Brain microvascular endothelial cell (primary cell): ENCODE data around the gene DOCK4.

Source experiments
- DNase-seq: peaks from one replicate; pipeline ENCODE4 v3.0.0-alpha.2; 2020
- H3K27ac ChIP-seq: fragments of 250-450 bp; sonication (Bioruptor Pico); 2 replicates; pipeline ENCODE4 v1.5.1; 2020; ENCODE audit warnings: mild to moderate bottlenecking, moderate library complexity
- H3K27me3 ChIP-seq: fragments of 250-450 bp; sonication (Bioruptor Pico); replicated peaks from 2 replicates; pipeline ENCODE4 v1.5.1; 2020; ENCODE audit warnings: mild to moderate bottlenecking
- H3K36me3 ChIP-seq: fragments of 250-450 bp; sonication (Bioruptor Pico); replicated peaks from 2 replicates; pipeline ENCODE4 v1.5.1; 2020; ENCODE audit warnings: mild to moderate bottlenecking
- H3K4me3 ChIP-seq: 2 replicates; pipeline ENCODE4 v1.5.1; 2011; ENCODE audit warnings: low read depth, mild to moderate bottlenecking, control low read depth, low read length, moderate library complexity
- CTCF ChIP-seq: IDR thresholded peaks from 2 replicates; pipeline ENCODE4 v1.5.1; 2011; ENCODE audit warnings: low read depth, mild to moderate bottlenecking, moderate library complexity, low read length, control low read depth, inconsistent platforms; ENCODE audit errors: missing control alignments
- in situ Hi-C: cut with HindIII; loops from 2 replicates; pipeline ENCODE4 v1.10.0; 2017; ENCODE audit warnings: low sequenced_read_pairs, low pct_ligation_motif_present

The DOCK4 gene

GRCh38 chr7:112186300-112186699 is 19.9 kb downstream of the DOCK4 start:
- no peak overlapping the region for H3K4me3 ChIP-seq
- no peak overlapping the region for H3K27ac ChIP-seq
- no peaks in the 10 kb centered on the region for H3K36me3 ChIP-seq
- H3K27me3 ChIP-seq: no peaks in the 10 kb centered on the region
- in situ Hi-C loops: no loop called here
- DNase-seq: no peak
- no peak for TF ChIP-seq CTCF

GRCh38 chr7:112185005-112185834 is 21.0 kb downstream of the DOCK4 start:
- Histone ChIP-seq H3K36me3 (no peaks in the 10 kb centered on the region), H3K4me3 (no peak overlapping the region), H3K27me3 (no peaks in the 10 kb centered on the region), H3K27ac (no peak overlapping the region)
- in situ Hi-C loops: no loop called here
- TF ChIP-seq CTCF: no peak
- no peak for DNase-seq

GRCh38 chr7:112184455-112184854 is 21.7 kb downstream of the DOCK4 start:
- in situ Hi-C loops: no loop called here
- H3K36me3 ChIP-seq: no peaks in the 10 kb centered on the region

GRCh38 chr7:112183266-112183665 is 22.9 kb downstream of the DOCK4 start:
- Histone ChIP-seq H3K27me3 (no peaks in the 10 kb centered on the region), H3K36me3 (no peaks in the 10 kb centered on the region), H3K4me3 (no peak overlapping the region), H3K27ac (no peak overlapping the region)
- TF ChIP-seq CTCF: no peak
- no peak for DNase-seq
- in situ Hi-C loops: no loop called here

More at GRCh38 chr7:112184455-112184854, 21.7 kb downstream of the DOCK4 start:
- no peak for DNase-seq
- no peak for TF ChIP-seq CTCF
- no peak overlapping the region for H3K27ac ChIP-seq
- no peak overlapping the region for H3K4me3 ChIP-seq
- H3K27me3 ChIP-seq: no peaks in the 10 kb centered on the region

GRCh38 chr7:112182749-112183148 is 23.4 kb downstream of the DOCK4 start:
- DNase-seq: no peak
- no peak for TF ChIP-seq CTCF
- H3K27ac ChIP-seq: no peak overlapping the region
- H3K4me3 ChIP-seq: no peak overlapping the region
- no peaks in the 10 kb centered on the region for H3K27me3 ChIP-seq
- in situ Hi-C loops: no loop called here
- no peaks in the 10 kb centered on the region for H3K36me3 ChIP-seq

- Histone ChIP-seq H3K4me3 (no peak overlapping the region), H3K27me3 (no peaks in the 10 kb centered on the region), H3K27ac (no peak overlapping the region), H3K36me3 (no peaks in the 10 kb centered on the region)
- in situ Hi-C loops: no loop called here
- no peak for TF ChIP-seq CTCF
- no peak for DNase-seq
Measured at GRCh38 chr7:112180223-112180622, 26.0 kb downstream of the DOCK4 start.
